Measurements from ENCODE around the gene IQCK. TPM values are rescaled to one million over a fixed set of nuclear protein-coding genes. Genes with fewer than 3 reads are reported as not detected.

Gene IQCK
- total RNA-seq, 1 donor from 2014 or later: 6.5 TPM

DNA sequence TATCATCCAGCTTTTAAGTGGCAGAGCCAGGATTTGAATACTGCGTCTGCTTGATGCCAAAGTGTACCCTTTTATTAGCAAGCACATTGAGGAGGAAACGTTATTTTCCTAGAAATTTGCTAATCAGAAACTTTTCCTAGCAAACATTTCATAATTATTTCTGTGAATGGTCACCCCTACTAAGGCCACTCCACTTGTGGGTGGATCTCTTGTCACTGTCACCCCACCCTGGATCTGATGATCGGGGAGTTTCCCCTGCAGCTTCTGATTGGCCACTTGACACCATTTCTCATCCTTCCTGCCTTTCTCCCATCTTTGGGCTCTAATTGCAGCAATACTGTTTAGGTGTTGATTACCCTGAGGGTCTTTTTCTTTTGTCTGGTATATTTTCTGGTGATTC is 130.7 kb downstream of the IQCK start:
- DNase-seq (no peak), ATAC-seq (no peak)
- intact Hi-C loops (cut with micrococcal nuclease): no loop called here

DNA sequence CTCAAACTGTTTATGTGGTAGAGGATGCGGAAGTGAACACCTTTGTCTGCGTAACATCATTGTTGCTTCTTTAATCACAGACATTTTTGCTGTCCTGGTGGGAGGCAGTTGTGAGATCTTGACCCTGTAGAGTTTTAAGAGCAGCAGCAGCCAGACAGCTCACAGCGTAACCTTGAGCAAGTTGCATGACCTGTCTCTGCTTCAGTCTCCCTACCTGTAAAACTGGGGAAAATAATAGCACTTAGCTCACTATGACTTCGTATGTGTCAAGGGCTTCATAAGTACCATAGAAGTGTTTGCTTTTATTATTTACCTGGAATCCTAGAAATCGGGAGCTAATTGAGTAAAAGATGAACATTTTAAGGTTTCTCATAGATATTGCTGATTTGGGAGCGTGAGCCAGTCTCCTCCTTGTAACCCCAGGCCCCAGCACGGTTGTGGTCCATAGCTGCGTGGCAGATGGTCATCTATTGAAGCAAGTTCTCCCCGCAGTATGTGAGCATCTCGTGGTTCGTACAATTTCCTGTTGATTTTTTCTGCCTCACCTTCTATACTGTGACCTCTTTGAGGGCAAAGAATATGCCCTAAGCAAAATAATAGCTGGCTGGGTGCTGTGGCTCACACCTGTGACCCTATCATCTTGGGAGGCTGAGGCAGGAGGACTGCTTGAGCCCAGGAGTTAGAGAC is 132.2 kb downstream of the IQCK start:
- intact Hi-C loops (cut with micrococcal nuclease): no loop called here

GRCh38 chr16:19851476-19851875 is 133.4 kb downstream of the IQCK start:
- DNase-seq: peak; percentile 47
- intact Hi-C loops (cut with micrococcal nuclease): no loop called here
- peak; percentile 88 for ATAC-seq

More for the DNA sequence above, 132.2 kb downstream of the IQCK start:
- DNase-seq: no peak
- ATAC-seq: no peak

- DNase-seq: no peak
- peak; percentile 16 for ATAC-seq
- intact Hi-C loops (cut with micrococcal nuclease): no loop called here
Observed at GRCh38 chr16:19853132-19853741, 135.2 kb downstream of the IQCK start.

DNA sequence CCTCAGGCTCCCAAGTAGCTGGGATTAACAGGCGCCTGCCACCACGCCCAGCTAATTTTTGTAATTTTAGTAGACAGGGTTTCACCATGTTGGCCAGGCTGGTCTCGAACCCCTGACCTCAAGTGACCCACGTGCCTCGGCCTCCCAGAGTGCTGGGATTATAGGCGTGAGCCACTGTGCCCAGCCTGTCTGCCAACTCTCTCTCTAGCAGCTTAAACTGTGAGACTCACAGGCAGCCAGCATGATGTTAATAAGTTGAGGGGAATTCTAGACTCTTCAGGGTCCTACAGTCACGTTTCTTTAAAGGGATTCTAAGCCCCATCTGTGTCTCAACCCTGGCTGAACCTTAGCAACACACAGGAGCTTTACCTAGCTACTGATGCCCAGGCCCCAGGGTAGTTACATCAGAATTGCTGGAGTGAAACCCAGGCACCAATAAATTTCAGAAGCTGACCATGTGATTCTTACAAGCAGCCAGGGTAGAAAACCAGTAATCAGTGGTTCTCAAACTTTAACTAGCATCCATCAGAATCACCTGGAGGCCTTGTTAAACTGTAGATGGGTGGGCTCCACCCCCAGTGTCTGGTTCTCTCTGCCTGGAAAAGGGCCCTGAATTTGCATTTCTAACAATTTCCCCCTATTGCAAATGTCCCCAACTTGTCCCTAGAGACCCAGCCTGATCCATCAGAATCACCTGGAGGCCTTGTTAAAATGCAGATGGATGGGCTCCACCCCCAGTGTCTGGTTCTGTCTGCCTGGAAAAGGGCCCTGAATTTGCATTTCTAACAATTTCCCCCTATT is 135.9 kb downstream of the IQCK start:
- DNase-seq: no peak
- ATAC-seq: no peak
- intact Hi-C loops (cut with micrococcal nuclease): no loop called here

DNA sequence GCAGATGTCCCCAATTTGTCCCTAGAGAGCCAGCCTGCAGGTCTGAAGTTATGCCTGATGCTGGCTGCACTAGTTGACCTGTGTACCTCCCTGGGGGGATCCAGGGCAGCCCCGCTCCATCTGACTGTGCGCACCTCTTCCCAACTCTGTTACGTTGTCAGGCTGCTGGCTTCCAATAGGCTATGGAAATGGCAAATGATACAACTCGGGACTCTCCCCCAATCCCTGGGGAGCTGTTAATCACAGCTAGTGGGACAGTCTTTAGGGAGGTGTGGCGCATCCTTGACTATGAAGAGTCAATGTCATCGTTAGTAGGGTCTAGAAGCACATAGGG is 136.4 kb downstream of the IQCK start:
- ATAC-seq (no peak), DNase-seq (no peak)
- intact Hi-C loops (cut with micrococcal nuclease): no loop called here

DNA sequence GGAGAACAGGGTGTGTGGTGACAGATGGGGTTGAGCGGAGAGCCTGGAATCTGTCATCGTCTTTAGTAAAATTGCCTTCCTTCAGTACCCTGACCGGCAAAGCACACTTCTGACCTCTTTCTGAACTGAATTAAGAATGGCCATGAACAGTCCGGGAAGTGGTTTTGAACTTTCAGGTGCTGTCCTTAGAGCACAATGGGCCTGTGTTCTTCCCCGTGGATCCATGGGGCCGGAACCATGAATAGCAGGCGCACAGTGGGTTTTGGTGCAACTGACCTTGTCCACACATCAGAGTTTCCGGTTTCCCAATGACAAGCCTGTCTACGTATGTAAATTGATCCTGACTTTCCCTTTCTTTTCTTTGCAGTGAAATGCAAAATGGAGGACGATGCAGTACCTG is 138.0 kb downstream of the IQCK start:
- intact Hi-C loops (cut with micrococcal nuclease): no loop called here
- ATAC-seq (no peak), DNase-seq (no peak)

GRCh38 chr16:19857593-19858339 is 139.7 kb downstream of the IQCK start:
- intact Hi-C loops (cut with micrococcal nuclease): no loop called here
- no peak for DNase-seq
- no peak for ATAC-seq

DNA sequence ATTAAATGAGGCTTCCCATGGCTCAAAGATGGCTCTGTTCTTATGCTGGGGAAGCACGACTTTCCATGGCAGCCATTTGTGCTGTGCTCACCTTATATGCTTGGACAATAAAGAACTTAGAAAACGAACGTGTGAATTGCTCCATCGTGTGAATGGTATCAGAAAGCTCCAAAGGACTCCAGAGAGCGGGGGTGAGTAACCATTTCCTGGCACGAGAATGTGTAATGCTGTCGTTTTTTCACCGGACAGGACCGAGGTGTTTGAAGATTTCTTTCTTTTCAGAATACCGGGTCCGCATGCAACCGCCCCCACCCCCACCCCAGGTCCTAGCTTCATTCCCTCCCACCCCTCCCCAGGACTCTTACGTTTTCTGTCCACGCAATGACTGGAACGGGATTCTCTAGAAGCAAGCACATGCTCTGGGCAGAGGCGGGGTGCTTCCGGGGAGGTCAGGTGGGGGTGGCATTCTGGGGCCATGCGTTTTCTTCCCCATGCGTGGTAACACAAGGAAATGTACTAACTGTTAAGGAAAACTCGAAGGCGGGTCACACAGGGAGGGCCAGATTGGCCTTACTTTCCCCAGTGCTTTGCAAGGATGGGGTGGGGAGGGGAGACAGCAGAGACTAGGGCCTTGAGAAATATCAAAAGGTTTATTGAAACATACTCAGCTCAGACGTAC is 140.4 kb downstream of the IQCK start:
- no peak for DNase-seq
- intact Hi-C loops (cut with micrococcal nuclease): no loop called here
- no peak for ATAC-seq

DNA sequence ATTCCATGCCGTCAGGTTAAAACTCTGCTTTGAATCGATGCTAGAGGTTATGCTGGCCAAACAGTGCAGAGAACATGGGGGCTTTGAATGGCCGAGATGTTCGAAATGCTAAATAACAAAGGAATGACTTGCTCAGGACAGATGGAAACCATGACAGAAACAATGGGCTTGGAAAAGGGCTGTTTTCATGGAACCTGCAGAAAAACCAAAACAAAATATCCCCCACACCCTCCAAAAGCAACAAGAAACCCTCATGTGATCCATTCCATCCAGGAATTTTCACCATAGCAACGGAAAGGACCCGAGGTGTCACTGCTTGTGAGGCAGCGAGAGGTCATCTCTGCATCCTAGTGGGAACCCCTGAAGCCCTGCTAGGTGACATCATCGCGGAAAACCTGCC is 141.1 kb downstream of the IQCK start:
- ATAC-seq (no peak), DNase-seq (no peak)
- intact Hi-C loops (cut with micrococcal nuclease): no loop called here

DNA sequence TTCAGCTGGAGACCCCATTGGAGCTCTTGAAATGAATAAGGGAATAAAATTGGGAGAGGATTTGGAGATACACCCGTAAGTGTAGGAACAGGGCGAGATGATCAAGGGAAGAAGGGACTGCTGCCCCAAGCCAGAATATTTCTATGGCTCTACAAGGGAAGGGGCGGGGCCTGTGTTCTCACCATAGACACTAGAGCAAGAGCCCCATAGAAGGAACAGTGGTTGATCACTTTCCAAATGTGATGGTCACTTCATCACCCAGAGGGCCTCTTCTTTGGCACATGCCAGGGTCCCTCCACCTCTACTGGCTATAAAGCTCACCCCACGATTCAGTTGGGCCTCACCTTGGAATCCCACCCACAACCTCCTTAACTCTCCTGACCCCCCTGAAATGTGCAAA is 141.5 kb downstream of the IQCK start:
- intact Hi-C loops (cut with micrococcal nuclease): loop anchor here (10.0 kb wide), 1 partner anchor 45 kb away; no protein-coding TSS in a partner anchor
- DNase-seq (no peak), ATAC-seq (no peak)

- intact Hi-C loops (cut with micrococcal nuclease): loop anchor here (10.0 kb wide), 1 partner anchor 46 kb away; no protein-coding TSS in a partner anchor
- no peak for ATAC-seq
- no peak for DNase-seq
Observed at GRCh38 chr16:19860166-19861041, 142.3 kb downstream of the IQCK start.

DNA sequence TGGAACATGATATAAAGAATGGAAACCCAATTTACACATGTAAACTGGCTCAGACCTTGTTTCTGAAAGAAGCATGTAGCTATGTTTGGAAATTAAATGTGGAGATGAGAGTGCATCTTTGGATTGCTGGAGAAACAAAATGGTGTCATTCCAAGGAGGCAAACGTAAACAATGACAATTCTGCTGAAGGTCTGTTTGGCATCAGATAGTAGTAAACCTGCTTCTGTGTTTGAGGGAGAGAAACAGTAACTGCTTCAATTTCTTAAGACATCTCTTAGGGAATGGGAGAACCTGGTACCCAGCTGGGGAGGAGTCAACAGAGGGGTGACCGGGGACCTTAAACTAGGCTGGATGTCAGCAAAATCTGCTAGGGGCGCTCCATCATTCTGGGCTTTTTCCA is 143.1 kb downstream of the IQCK start:
- intact Hi-C loops (cut with micrococcal nuclease): loop anchor here (10.0 kb wide), 1 partner anchor 46 kb away; no protein-coding TSS in a partner anchor
- ATAC-seq: no peak
- no peak for DNase-seq

GRCh38 chr16:19861811-19862327 is 143.8 kb downstream of the IQCK start:
- no peak for DNase-seq
- peak; percentile 24 for ATAC-seq

DNA sequence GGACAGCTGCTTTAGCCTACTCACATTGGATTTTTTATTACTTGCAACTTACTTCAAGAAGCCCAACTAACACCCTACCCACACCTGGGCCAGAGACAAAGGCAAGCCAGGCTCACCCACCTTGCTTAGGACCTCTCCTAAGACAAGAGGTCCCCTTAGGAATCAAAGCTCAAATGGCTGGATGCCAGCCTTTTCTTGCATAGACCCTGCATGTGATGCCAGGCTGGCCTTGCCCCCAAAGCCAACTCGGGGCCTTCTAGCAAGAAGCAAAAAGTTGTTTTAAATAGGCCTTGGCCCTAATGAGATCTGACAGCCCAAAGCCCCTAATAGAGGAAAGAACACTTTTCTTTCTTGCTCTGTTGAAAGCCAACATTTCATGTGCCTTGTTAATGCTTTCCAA is 145.9 kb downstream of the IQCK start:
- DNase-seq (no peak), ATAC-seq (no peak)
- intact Hi-C loops (cut with micrococcal nuclease): loop anchor here (10.0 kb wide), 1 partner anchor 49 kb away; no protein-coding TSS in a partner anchor

More at GRCh38 chr16:19861811-19862327, 143.8 kb downstream of the IQCK start:
- intact Hi-C loops (cut with micrococcal nuclease): loop anchor here (10.0 kb wide), 1 partner anchor 47 kb away; no protein-coding TSS in a partner anchor

DNA sequence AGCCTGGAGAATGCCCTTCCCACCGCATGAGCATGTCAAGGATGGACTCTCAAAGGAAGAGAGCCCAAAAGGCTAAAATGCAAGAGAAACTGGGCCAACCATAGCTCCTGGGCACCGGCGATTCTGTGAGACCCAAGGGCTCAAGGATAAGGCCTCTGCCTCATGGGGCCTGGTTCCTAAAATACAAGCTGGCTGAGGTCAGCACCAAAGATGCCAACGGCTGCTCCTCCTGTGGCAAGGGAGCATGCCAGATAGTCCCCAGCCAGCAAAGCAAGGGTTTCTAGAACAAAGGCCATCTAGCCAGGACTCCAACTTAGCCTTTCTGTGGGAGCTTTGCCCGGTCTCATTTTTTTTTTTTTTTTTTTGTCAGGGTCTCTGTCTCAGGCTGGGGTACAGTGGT is 146.5 kb downstream of the IQCK start:
- peak; percentile 56 for DNase-seq
- intact Hi-C loops (cut with micrococcal nuclease): loop anchor here (10.0 kb wide), 1 partner anchor 50 kb away; no protein-coding TSS in a partner anchor
- ATAC-seq: peak; percentile 88

- intact Hi-C loops (cut with micrococcal nuclease): loop anchor here (10.0 kb wide), 1 partner anchor 54 kb away; no protein-coding TSS in a partner anchor
- DNase-seq: no peak
- ATAC-seq: peak; percentile 5
Observed at GRCh38 chr16:19868421-19868820, 150.3 kb downstream of the IQCK start.

GRCh38 chr16:19871721-19872120 is 153.7 kb downstream of the IQCK start:
- intact Hi-C loops (cut with micrococcal nuclease): no loop called here
- DNase-seq: no peak
- no peak for ATAC-seq
